RWPE2 (cell line): ENCODE data around the gene MRO.
"Not testable (repeated sequence)": the region's sequence is repeated elsewhere in the genome, so short reads cannot be mapped to it uniquely, and the experiment has no call there.

Source experiments
- ATAC-seq: fragments of 200-7000 bp; cut with Tn5 transposase; 3 replicates; pipeline ENCODE4 v1.9.1; 2021; ENCODE audit warnings: low read depth
- DNase-seq: peaks from one replicate; pipeline ENCODE4 v3.0.0-alpha.2; 2020; ENCODE audit warnings: low spot score
- H3K27ac ChIP-seq: fragments of 450-650 bp; 2 replicates; pipeline ENCODE4 v1.5.1; 2017; ENCODE audit warnings: mild to moderate bottlenecking; ENCODE audit not compliant: poor library complexity, severe bottlenecking
- H3K27me3 ChIP-seq: fragments of 250-450 bp; sonication (Bioruptor Pico); 2 replicates; pipeline ENCODE4 v1.5.1; 2021; ENCODE audit warnings: mild to moderate bottlenecking, moderate library complexity; ENCODE audit not compliant: insufficient read depth, poor library complexity, severe bottlenecking
- H3K36me3 ChIP-seq: fragments of 250-450 bp; sonication (Bioruptor Pico); 2 replicates; pipeline ENCODE4 v1.5.1; 2020; ENCODE audit warnings: low read depth, mild to moderate bottlenecking, moderate library complexity
- H3K4me1 ChIP-seq: fragments of 250-450 bp; sonication (Bioruptor Pico); 2 replicates; pipeline ENCODE4 v1.5.1; 2021; ENCODE audit warnings: mild to moderate bottlenecking, moderate library complexity; ENCODE audit not compliant: insufficient read depth, poor library complexity, severe bottlenecking
- H3K4me3 ChIP-seq: fragments of 250-450 bp; sonication (Bioruptor Pico); 2 replicates; pipeline ENCODE4 v1.5.1; 2021; ENCODE audit warnings: mild to moderate bottlenecking, moderate library complexity; ENCODE audit not compliant: severe bottlenecking
- H3K9me3 ChIP-seq: fragments of 250-450 bp; sonication (Bioruptor Pico); 2 replicates; pipeline ENCODE4 v1.5.1; 2021; ENCODE audit warnings: mild to moderate bottlenecking, moderate library complexity; ENCODE audit not compliant: severe bottlenecking
- CTCF ChIP-seq: fragments of 450-650 bp; IDR thresholded peaks from one replicate; pipeline ENCODE4 v1.5.1; 2017; ENCODE audit warnings: mild to moderate bottlenecking, moderate library complexity; ENCODE audit not compliant: poor library complexity, severe bottlenecking

The MRO gene

GRCh38 chr18:50783553-50783952 is 36.3 kb downstream of the MRO start:
- no peaks in the 10 kb centered on the region for H3K9me3 ChIP-seq
- H3K4me3 ChIP-seq, result no peak overlapping the region
- no peaks in the 10 kb centered on the region for H3K36me3 ChIP-seq
- no peak for DNase-seq
- ATAC-seq, result no peak
- no peaks in the 10 kb centered on the region for H3K4me1 ChIP-seq
- H3K27ac ChIP-seq, result no peak overlapping the region
- H3K27me3 ChIP-seq, result no peaks in the 10 kb centered on the region
- TF ChIP-seq CTCF, result no peak

- H3K27me3 ChIP-seq, H3K36me3 ChIP-seq, H3K4me1 ChIP-seq, H3K4me3 ChIP-seq, H3K27ac ChIP-seq, ATAC-seq, DNase-seq, H3K9me3 ChIP-seq: not testable (repeated sequence)
Observed at GRCh38 chr18:50779021-50779420, 40.8 kb downstream of the MRO start.

- Histone ChIP-seq H3K9me3 (no peaks in the 10 kb centered on the region), H3K4me1 (no peaks in the 10 kb centered on the region), H3K27ac (no peak overlapping the region), H3K36me3 (no peaks in the 10 kb centered on the region), H3K27me3 (no peaks in the 10 kb centered on the region), H3K4me3 (no peak overlapping the region)
- no peak for TF ChIP-seq CTCF
- ATAC-seq (no peak), DNase-seq (no peak)
Observed at GRCh38 chr18:50776383-50776782, 43.4 kb downstream of the MRO start.

- Histone ChIP-seq H3K36me3 (no peaks in the 10 kb centered on the region), H3K27me3 (no peaks in the 10 kb centered on the region), H3K27ac (no peak overlapping the region), H3K9me3 (no peaks in the 10 kb centered on the region), H3K4me3 (no peak overlapping the region), H3K4me1 (no peaks in the 10 kb centered on the region)
- ATAC-seq (no peak), DNase-seq (no peak)
- no peak for TF ChIP-seq CTCF
Observed at GRCh38 chr18:50775726-50776125, 44.1 kb downstream of the MRO start.

- ATAC-seq, result no peak
- no peaks in the 10 kb centered on the region for H3K4me1 ChIP-seq
- H3K27ac ChIP-seq, result no peak overlapping the region
- H3K4me3 ChIP-seq, result no peak overlapping the region
- TF ChIP-seq CTCF, result no peak
- no peaks in the 10 kb centered on the region for H3K9me3 ChIP-seq
- H3K36me3 ChIP-seq, result no peaks in the 10 kb centered on the region
- DNase-seq, result no peak
- no peaks in the 10 kb centered on the region for H3K27me3 ChIP-seq
Observed at GRCh38 chr18:50775207-50775606, 44.6 kb downstream of the MRO start.
